Neural cell (in vitro differentiated cells): ENCODE results near the gene IPMK. TPM values are rescaled to one million over a fixed set of nuclear protein-coding genes. Genes with fewer than 3 reads are reported as not detected.

ENCODE experiments used
- H2AFZ ChIP-seq: fragments of 200-600, 300-800 bp; sonication (generic), shearing (Covaris generic); 2 replicates; pipeline ENCODE4 v1.6.0; 2014; ENCODE audit warnings: low read depth, mild to moderate bottlenecking, antibody characterized with exemption, low read length, moderate library complexity
- H3F3A ChIP-seq: fragments of 200-600 bp; shearing (Covaris generic); 2 replicates; pipeline ENCODE4 v1.6.1; 2016; ENCODE audit warnings: mild to moderate bottlenecking, moderate library complexity, mixed read lengths, antibody characterized with exemption, low read length; ENCODE audit not compliant: insufficient read depth, poor library complexity, severe bottlenecking
- H3K27ac ChIP-seq: fragments of 200-600, 300-800 bp; sonication (generic), shearing (Covaris generic); 2 replicates; pipeline ENCODE4 v1.5.1; 2014; ENCODE audit warnings: mild to moderate bottlenecking, low read length, moderate library complexity
- H3K27me3 ChIP-seq: fragments of 300-800, 200-600 bp; sonication (generic), shearing (Covaris generic); 2 replicates; pipeline ENCODE4 v1.6.0; 2014; ENCODE audit warnings: mild to moderate bottlenecking, low read depth, low read length, moderate library complexity; ENCODE audit not compliant: insufficient read depth
- H3K36me3 ChIP-seq: fragments of 300-800, 200-600 bp; sonication (generic), shearing (Covaris generic); 2 replicates; pipeline ENCODE4 v1.5.1; 2014; ENCODE audit warnings: mild to moderate bottlenecking, antibody characterized with exemption, low read length, moderate library complexity; ENCODE audit not compliant: insufficient read depth
- H3K4me2 ChIP-seq: fragments of 300-800, 200-600 bp; sonication (generic), shearing (Covaris generic); 2 replicates; pipeline ENCODE4 v1.6.0; 2014; ENCODE audit warnings: mild to moderate bottlenecking, low read length
- H3K4me3 ChIP-seq: fragments of 300-800, 200-600 bp; sonication (generic), shearing (Covaris generic); 2 replicates; pipeline ENCODE4 v1.5.1; 2014; ENCODE audit warnings: mild to moderate bottlenecking, low read length, moderate library complexity
- H3K79me2 ChIP-seq: fragments of 200-600 bp; shearing (Covaris generic); replicated peaks from 2 replicates; pipeline ENCODE4 v1.6.0; 2014; ENCODE audit warnings: mild to moderate bottlenecking, low read length, moderate library complexity; ENCODE audit not compliant: insufficient read depth
- H3K9ac ChIP-seq: fragments of 300-800, 200-600 bp; sonication (generic), shearing (Covaris generic); 2 replicates; pipeline ENCODE4 v1.6.1; 2016; ENCODE audit warnings: mild to moderate bottlenecking, low read length, mixed read lengths
- H3K9me2 ChIP-seq: fragments of 200-600 bp; shearing (Covaris generic); 2 replicates; pipeline ENCODE4 v1.6.1; 2016; ENCODE audit warnings: mild to moderate bottlenecking, low read length, mixed read lengths; ENCODE audit not compliant: insufficient read depth
- H3K9me3 ChIP-seq: fragments of 200-600, 300-800 bp; sonication (generic), shearing (Covaris generic); 2 replicates; pipeline ENCODE4 v1.6.1; 2016; ENCODE audit warnings: mild to moderate bottlenecking, mixed run types, low read length, moderate library complexity, mixed read lengths
- H4K20me1 ChIP-seq: fragments of 200-600 bp; shearing (Covaris generic); 2 replicates; pipeline ENCODE4 v1.6.1; 2016; ENCODE audit warnings: mild to moderate bottlenecking, mixed run types; ENCODE audit not compliant: insufficient read depth
- EP300 ChIP-seq: fragments of 450-650 bp; conservative IDR thresholded peaks from 2 replicates; pipeline ENCODE4 v1.6.1; 2014; ENCODE audit warnings: antibody characterized with exemption, mild to moderate bottlenecking, moderate library complexity; ENCODE audit not compliant: poor library complexity, severe bottlenecking
- EZH2 ChIP-seq: fragments of 200-600, 300-800 bp; shearing (Covaris generic), sonication (generic); IDR thresholded peaks from 2 replicates; pipeline ENCODE4 v1.6.1; 2014; ENCODE audit warnings: antibody characterized with exemption, low read length, borderline replicate concordance, mild to moderate bottlenecking; ENCODE audit not compliant: insufficient read depth, poor library complexity, severe bottlenecking
- MXI1 ChIP-seq: fragments of 450-650 bp; conservative IDR thresholded peaks from 2 replicates; pipeline ENCODE4 v1.6.1; 2014; ENCODE audit warnings: antibody characterized with exemption, mild to moderate bottlenecking; ENCODE audit not compliant: poor library complexity, severe bottlenecking
- POLR2AphosphoS5 ChIP-seq: IDR thresholded peaks from 2 replicates; pipeline ENCODE4 v1.6.1; 2012
- RAD21 ChIP-seq: fragments of 450-650 bp; conservative IDR thresholded peaks from 2 replicates; pipeline ENCODE4 v1.6.1; 2014; ENCODE audit warnings: antibody characterized with exemption, mild to moderate bottlenecking, moderate library complexity
- SMC3 ChIP-seq: fragments of 450-650 bp; conservative IDR thresholded peaks from 2 replicates; pipeline ENCODE4 v1.6.1; 2014; ENCODE audit warnings: antibody characterized with exemption, mild to moderate bottlenecking, moderate library complexity; ENCODE audit not compliant: poor library complexity
- TAF1 ChIP-seq: IDR thresholded peaks from 2 replicates; pipeline ENCODE4 v1.6.1; 2012; ENCODE audit warnings: low read depth
- polyA plus RNA-seq: library from polyadenylated mRNA; depleted of rRNA; stranded (reverse); fragments of >200 nt; gene quantifications from 2 replicates; pipeline ENCODE4 v1.2.3, GENCODE V29; 2014
- TF ChIP-seq, protein P1 (sequence below): IDR thresholded peaks from 2 replicates; pipeline ENCODE4 v1.6.1; 2012; ENCODE audit warnings: borderline replicate concordance
- TF ChIP-seq, protein P2 (sequence below): fragments of 450-650 bp; IDR thresholded peaks from 2 replicates; pipeline ENCODE4 v1.5.1; 2014; ENCODE audit warnings: antibody characterized with exemption, mild to moderate bottlenecking, moderate library complexity; ENCODE audit not compliant: poor library complexity, severe bottlenecking

Gene IPMK
- polyA plus RNA-seq, 1 donor from 2014 or later = 11.7 TPM

GRCh38 chr10:58164517-58164916, 103.2 kb downstream of the IPMK start:
- Histone ChIP-seq H3K4me2 (no peak overlapping the region), H3K4me3 (no peak overlapping the region), H2AFZ (no peak overlapping the region), H3K9me3 (no peaks in the 10 kb centered on the region), H4K20me1 (no peaks in the 10 kb centered on the region), H3K27ac (no peak overlapping the region), H3K9me2 (no peaks in the 10 kb centered on the region), H3F3A (no peaks in the 10 kb centered on the region), H3K27me3 (no peaks in the 10 kb centered on the region), H3K36me3 (no peaks in the 10 kb centered on the region), H3K9ac (no peak overlapping the region), H3K79me2 (no peaks in the 10 kb centered on the region)
- TF ChIP-seq SMC3 = no peak
- TF ChIP-seq, protein P1, sequence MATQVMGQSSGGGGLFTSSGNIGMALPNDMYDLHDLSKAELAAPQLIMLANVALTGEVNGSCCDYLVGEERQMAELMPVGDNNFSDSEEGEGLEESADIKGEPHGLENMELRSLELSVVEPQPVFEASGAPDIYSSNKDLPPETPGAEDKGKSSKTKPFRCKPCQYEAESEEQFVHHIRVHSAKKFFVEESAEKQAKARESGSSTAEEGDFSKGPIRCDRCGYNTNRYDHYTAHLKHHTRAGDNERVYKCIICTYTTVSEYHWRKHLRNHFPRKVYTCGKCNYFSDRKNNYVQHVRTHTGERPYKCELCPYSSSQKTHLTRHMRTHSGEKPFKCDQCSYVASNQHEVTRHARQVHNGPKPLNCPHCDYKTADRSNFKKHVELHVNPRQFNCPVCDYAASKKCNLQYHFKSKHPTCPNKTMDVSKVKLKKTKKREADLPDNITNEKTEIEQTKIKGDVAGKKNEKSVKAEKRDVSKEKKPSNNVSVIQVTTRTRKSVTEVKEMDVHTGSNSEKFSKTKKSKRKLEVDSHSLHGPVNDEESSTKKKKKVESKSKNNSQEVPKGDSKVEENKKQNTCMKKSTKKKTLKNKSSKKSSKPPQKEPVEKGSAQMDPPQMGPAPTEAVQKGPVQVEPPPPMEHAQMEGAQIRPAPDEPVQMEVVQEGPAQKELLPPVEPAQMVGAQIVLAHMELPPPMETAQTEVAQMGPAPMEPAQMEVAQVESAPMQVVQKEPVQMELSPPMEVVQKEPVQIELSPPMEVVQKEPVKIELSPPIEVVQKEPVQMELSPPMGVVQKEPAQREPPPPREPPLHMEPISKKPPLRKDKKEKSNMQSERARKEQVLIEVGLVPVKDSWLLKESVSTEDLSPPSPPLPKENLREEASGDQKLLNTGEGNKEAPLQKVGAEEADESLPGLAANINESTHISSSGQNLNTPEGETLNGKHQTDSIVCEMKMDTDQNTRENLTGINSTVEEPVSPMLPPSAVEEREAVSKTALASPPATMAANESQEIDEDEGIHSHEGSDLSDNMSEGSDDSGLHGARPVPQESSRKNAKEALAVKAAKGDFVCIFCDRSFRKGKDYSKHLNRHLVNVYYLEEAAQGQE = no peak
- TF ChIP-seq RAD21 = no peak
- no peak for TF ChIP-seq POLR2AphosphoS5
- no peak for TF ChIP-seq MXI1
- TF ChIP-seq EP300 = no peak
- TF ChIP-seq EZH2 = no peak
- TF ChIP-seq TAF1 = no peak
- TF ChIP-seq, protein P2, sequence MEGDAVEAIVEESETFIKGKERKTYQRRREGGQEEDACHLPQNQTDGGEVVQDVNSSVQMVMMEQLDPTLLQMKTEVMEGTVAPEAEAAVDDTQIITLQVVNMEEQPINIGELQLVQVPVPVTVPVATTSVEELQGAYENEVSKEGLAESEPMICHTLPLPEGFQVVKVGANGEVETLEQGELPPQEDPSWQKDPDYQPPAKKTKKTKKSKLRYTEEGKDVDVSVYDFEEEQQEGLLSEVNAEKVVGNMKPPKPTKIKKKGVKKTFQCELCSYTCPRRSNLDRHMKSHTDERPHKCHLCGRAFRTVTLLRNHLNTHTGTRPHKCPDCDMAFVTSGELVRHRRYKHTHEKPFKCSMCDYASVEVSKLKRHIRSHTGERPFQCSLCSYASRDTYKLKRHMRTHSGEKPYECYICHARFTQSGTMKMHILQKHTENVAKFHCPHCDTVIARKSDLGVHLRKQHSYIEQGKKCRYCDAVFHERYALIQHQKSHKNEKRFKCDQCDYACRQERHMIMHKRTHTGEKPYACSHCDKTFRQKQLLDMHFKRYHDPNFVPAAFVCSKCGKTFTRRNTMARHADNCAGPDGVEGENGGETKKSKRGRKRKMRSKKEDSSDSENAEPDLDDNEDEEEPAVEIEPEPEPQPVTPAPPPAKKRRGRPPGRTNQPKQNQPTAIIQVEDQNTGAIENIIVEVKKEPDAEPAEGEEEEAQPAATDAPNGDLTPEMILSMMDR = no peak

- no peaks in the 10 kb centered on the region for H4K20me1 ChIP-seq
- H3K4me3 ChIP-seq = no peak overlapping the region
- H3K9me2 ChIP-seq = no peaks in the 10 kb centered on the region
- TF ChIP-seq TAF1 (no peak), EZH2 (no peak), EP300 (no peak), SMC3 (no peak), MXI1 (no peak)
- no peak overlapping the region for H2AFZ ChIP-seq
- H3K9me3 ChIP-seq = no peaks in the 10 kb centered on the region
- no peak overlapping the region for H3K27ac ChIP-seq
- H3K9ac ChIP-seq = no peak overlapping the region
- no peak overlapping the region for H3K4me2 ChIP-seq
- no peaks in the 10 kb centered on the region for H3F3A ChIP-seq
- no peaks in the 10 kb centered on the region for H3K27me3 ChIP-seq
- H3K79me2 ChIP-seq = no peaks in the 10 kb centered on the region
- no peaks in the 10 kb centered on the region for H3K36me3 ChIP-seq
Observed at GRCh38 chr10:58158806-58159205, 108.9 kb downstream of the IPMK start.
